IgD-negative memory B cell (primary cell): Measurements from ENCODE around the gene TMCO1. TPM values are rescaled to one million over a fixed set of nuclear protein-coding genes. Genes with fewer than 3 reads are reported as not detected.
"Not testable (repeated sequence)": the region's sequence is repeated elsewhere in the genome, so short reads cannot be mapped to it uniquely, and the experiment has no call there.

ENCODE experiments used
- H3K27ac Mint-ChIP-seq, 3 donors: one replicate each; pipeline ENCODE4 v1.8.0; 2020 to 2022; ENCODE audit warnings: mild to moderate bottlenecking in 3 of 3, mixed read lengths in 3 of 3, moderate library complexity in 1 of 3
- H3K27me3 Mint-ChIP-seq: one replicate; pipeline ENCODE4 v1.8.0; 2021; ENCODE audit warnings: mixed read lengths
- H3K36me3 Mint-ChIP-seq: one replicate; pipeline ENCODE4 v1.8.0; 2020; ENCODE audit warnings: mild to moderate bottlenecking, mixed read lengths
- H3K4me1 Mint-ChIP-seq, 3 donors: one replicate each; pipeline ENCODE4 v1.8.0; 2020 to 2022; ENCODE audit warnings: mixed read lengths in 3 of 3, mild to moderate bottlenecking in 1 of 3
- H3K4me3 Mint-ChIP-seq, 4 donors: one replicate each; pipeline ENCODE4 v1.8.0; 2020 to 2022; ENCODE audit warnings: mild to moderate bottlenecking in 4 of 4, mixed read lengths in 4 of 4, moderate library complexity in 3 of 4
- H3K9me3 Mint-ChIP-seq, 3 donors: one replicate each; pipeline ENCODE4 v1.8.0; 2020 to 2021; ENCODE audit warnings: mixed read lengths in 3 of 3, mild to moderate bottlenecking in 1 of 3
- polyA plus RNA-seq: library from polyadenylated mRNA; unstranded; fragments of 300-500 nt; fragmentation: Illumina TruSeq; gene quantifications from one replicate; pipeline ENCODE4 v1.2.3, GENCODE V29; 2021

Gene TMCO1
- polyA plus RNA-seq, 1 donor from 2014 or later = 104 TPM

GRCh38 chr1:165763442-165763841 is 5.2 kb downstream of the TMCO1 start:
- H3K9me3 Mint-ChIP-seq = no peaks in the 10 kb centered on the region
- H3K4me3 Mint-ChIP-seq = no peak overlapping the region
- H3K27ac Mint-ChIP-seq = no peak overlapping the region
- H3K4me1 Mint-ChIP-seq = peaks cover 34 to 44% (median 35%) of the 10 kb centered on the region in 3 donors
- H3K36me3 Mint-ChIP-seq = peaks cover 5% of the 10 kb centered on the region
- H3K27me3 Mint-ChIP-seq = no peaks in the 10 kb centered on the region

- no peaks in the 10 kb centered on the region for H3K27me3 Mint-ChIP-seq
- H3K4me3 Mint-ChIP-seq = no peak overlapping the region
- H3K9me3 Mint-ChIP-seq = no peaks in the 10 kb centered on the region
- peaks cover 9% of the 10 kb centered on the region for H3K36me3 Mint-ChIP-seq
- H3K4me1 Mint-ChIP-seq = peaks cover 32 to 39% (median 36%) of the 10 kb centered on the region in 3 donors
- H3K27ac Mint-ChIP-seq = no peak overlapping the region
Observed at GRCh38 chr1:165762725-165763124, 5.9 kb downstream of the TMCO1 start.

GRCh38 chr1:165759095-165759494 is 9.6 kb downstream of the TMCO1 start:
- Mint-ChIP-seq H3K27ac (no peak overlapping the region), H3K9me3 (no peaks in the 10 kb centered on the region), H3K4me3 (no peak overlapping the region), H3K4me1 (peaks cover 17 to 21% (median 20%) of the 10 kb centered on the region in 3 donors), H3K36me3 (peaks cover 5% of the 10 kb centered on the region), H3K27me3 (no peaks in the 10 kb centered on the region)

GRCh38 chr1:165755393-165756010 is 13.2 kb downstream of the TMCO1 start:
- H3K4me3 Mint-ChIP-seq = peak overlapping the region in 1 of 4 donors; percentile 11
- H3K27ac Mint-ChIP-seq = no peak overlapping the region
- H3K27me3 Mint-ChIP-seq = no peaks in the 10 kb centered on the region
- H3K4me1 Mint-ChIP-seq = peaks cover 13 to 21% (median 14%) of the 10 kb centered on the region in 3 donors
- H3K36me3 Mint-ChIP-seq = peaks cover 7% of the 10 kb centered on the region
- no peaks in the 10 kb centered on the region for H3K9me3 Mint-ChIP-seq

GRCh38 chr1:165753934-165754333 is 14.7 kb downstream of the TMCO1 start:
- H3K9me3 Mint-ChIP-seq = no peaks in the 10 kb centered on the region

GRCh38 chr1:165748550-165748949 is 20.1 kb downstream of the TMCO1 start:
- H3K27me3 Mint-ChIP-seq = no peaks in the 10 kb centered on the region
- H3K9me3 Mint-ChIP-seq = no peaks in the 10 kb centered on the region
- peaks cover 3 to 5% (median 5%) of the 10 kb centered on the region in 3 donors for H3K4me1 Mint-ChIP-seq
- no peak overlapping the region for H3K27ac Mint-ChIP-seq
- no peak overlapping the region for H3K4me3 Mint-ChIP-seq
- H3K36me3 Mint-ChIP-seq = peaks cover 6% of the 10 kb centered on the region

More at GRCh38 chr1:165753934-165754333, 14.7 kb downstream of the TMCO1 start:
- peak overlapping the region in 2 of 4 donors; percentile 18 to 34 for H3K4me3 Mint-ChIP-seq
- peak overlapping the region in 1 of 3 donors; percentile 3 for H3K27ac Mint-ChIP-seq
- peaks cover 7% of the 10 kb centered on the region for H3K36me3 Mint-ChIP-seq
- H3K27me3 Mint-ChIP-seq = no peaks in the 10 kb centered on the region
- H3K4me1 Mint-ChIP-seq = peaks cover 13 to 19% (median 14%) of the 10 kb centered on the region in 3 donors

- peaks cover 6% of the 10 kb centered on the region for H3K36me3 Mint-ChIP-seq
- no peaks in the 10 kb centered on the region for H3K27me3 Mint-ChIP-seq
- no peak overlapping the region for H3K4me3 Mint-ChIP-seq
- no peaks in the 10 kb centered on the region for H3K9me3 Mint-ChIP-seq
- H3K27ac Mint-ChIP-seq = no peak overlapping the region
- peaks cover 3 to 4% (median 3%) of the 10 kb centered on the region in 3 donors for H3K4me1 Mint-ChIP-seq
Observed at GRCh38 chr1:165747632-165748447, 20.8 kb downstream of the TMCO1 start.

GRCh38 chr1:165744913-165745312 is 23.8 kb downstream of the TMCO1 start:
- H3K4me3 Mint-ChIP-seq, H3K4me1 Mint-ChIP-seq, H3K9me3 Mint-ChIP-seq, H3K27ac Mint-ChIP-seq, H3K27me3 Mint-ChIP-seq: not testable (repeated sequence)
- peaks cover 18% of the 10 kb centered on the region for H3K36me3 Mint-ChIP-seq

GRCh38 chr1:165742194-165742593 is 26.5 kb downstream of the TMCO1 start:
- no peak overlapping the region for H3K27ac Mint-ChIP-seq
- H3K4me1 Mint-ChIP-seq = peaks cover 14 to 20% (median 17%) of the 10 kb centered on the region in 3 donors
- H3K36me3 Mint-ChIP-seq = peaks cover 18% of the 10 kb centered on the region
- no peak overlapping the region for H3K4me3 Mint-ChIP-seq
- no peaks in the 10 kb centered on the region for H3K9me3 Mint-ChIP-seq
- H3K27me3 Mint-ChIP-seq = no peaks in the 10 kb centered on the region

GRCh38 chr1:165738794-165739193 is 29.9 kb downstream of the TMCO1 start:
- H3K4me1 Mint-ChIP-seq = peaks cover 17 to 23% (median 18%) of the 10 kb centered on the region in 3 donors
- H3K27ac Mint-ChIP-seq = no peak overlapping the region
- no peaks in the 10 kb centered on the region for H3K27me3 Mint-ChIP-seq
- H3K4me3 Mint-ChIP-seq = peak overlapping the region in 2 of 4 donors; percentile 35 to 56
- H3K36me3 Mint-ChIP-seq = peaks cover 22% of the 10 kb centered on the region
- H3K9me3 Mint-ChIP-seq = no peaks in the 10 kb centered on the region

- Mint-ChIP-seq H3K27ac (peak overlapping the region in 1 of 3 donors; percentile 20), H3K36me3 (peaks cover 19% of the 10 kb centered on the region), H3K4me3 (peak overlapping the region in 2 of 4 donors; percentile 14 to 86), H3K9me3 (no peaks in the 10 kb centered on the region), H3K27me3 (no peaks in the 10 kb centered on the region), H3K4me1 (peaks cover 17 to 23% (median 18%) of the 10 kb centered on the region in 3 donors)
Observed at GRCh38 chr1:165737196-165737595, 31.5 kb downstream of the TMCO1 start.

GRCh38 chr1:165734906-165735305 is 33.8 kb downstream of the TMCO1 start:
- Mint-ChIP-seq H3K4me3 (no peak overlapping the region), H3K4me1 (peaks cover 17 to 18% (median 17%) of the 10 kb centered on the region in 3 donors), H3K9me3 (no peaks in the 10 kb centered on the region), H3K36me3 (peaks cover 6% of the 10 kb centered on the region), H3K27ac (no peak overlapping the region), H3K27me3 (no peaks in the 10 kb centered on the region)

GRCh38 chr1:165726841-165727240 is 41.8 kb downstream of the TMCO1 start:
- Mint-ChIP-seq H3K4me1 (no peaks in the 10 kb centered on the region), H3K36me3 (peaks cover 4% of the 10 kb centered on the region)

GRCh38 chr1:165726169-165726568 is 42.5 kb downstream of the TMCO1 start:
- no peaks in the 10 kb centered on the region for H3K4me1 Mint-ChIP-seq
- H3K36me3 Mint-ChIP-seq = peaks cover 4% of the 10 kb centered on the region
- no peak overlapping the region for H3K4me3 Mint-ChIP-seq
- no peaks in the 10 kb centered on the region for H3K27me3 Mint-ChIP-seq
- H3K27ac Mint-ChIP-seq = no peak overlapping the region
- no peaks in the 10 kb centered on the region for H3K9me3 Mint-ChIP-seq

More at GRCh38 chr1:165726841-165727240, 41.8 kb downstream of the TMCO1 start:
- no peaks in the 10 kb centered on the region for H3K9me3 Mint-ChIP-seq
- no peaks in the 10 kb centered on the region for H3K27me3 Mint-ChIP-seq
- no peak overlapping the region for H3K27ac Mint-ChIP-seq
- H3K4me3 Mint-ChIP-seq = no peak overlapping the region

GRCh38 chr1:165717918-165718515 is 50.7 kb downstream of the TMCO1 start:
- Mint-ChIP-seq H3K9me3 (peaks cover 0 to 4% (median 0%) of the 10 kb centered on the region in 3 donors), H3K4me1 (peaks cover 0 to 2% (median 0%) of the 10 kb centered on the region in 3 donors), H3K4me3 (no peak overlapping the region), H3K36me3 (no peaks in the 10 kb centered on the region), H3K27me3 (peaks cover 2% of the 10 kb centered on the region), H3K27ac (no peak overlapping the region)
